ENCODE data around the gene VPREB1.
"Not testable (repeated sequence)": the region's sequence is repeated elsewhere in the genome, so short reads cannot be mapped to it uniquely, and the experiment has no call there.

VPREB1 gene

GRCh38 chr22:22245256-22245909 is 797 bp downstream of the VPREB1 start:
- DNase-seq (ENCODE audit: low read depth in 1 of 2, low spot score in 1 of 2) = no peak

GRCh38 chr22:22245935-22246525 is 1.4 kb downstream of the VPREB1 start:
- no peak for DNase-seq (ENCODE audit: low read depth in 1 of 2, low spot score in 1 of 2)

- DNase-seq (ENCODE audit: low read depth in 1 of 2, low spot score in 1 of 2) = no peak
These were observed 2.1 kb downstream of the VPREB1 start for GRCh38 chr22:22246706-22247105.

- no peak for DNase-seq (ENCODE audit: low read depth in 1 of 2, low spot score in 1 of 2)
These were observed 4.3 kb downstream of the VPREB1 start for GRCh38 chr22:22248878-22249277.

- DNase-seq (ENCODE audit: low read depth in 1 of 2, low spot score in 1 of 2) = not testable (repeated sequence)
These were observed 6.1 kb downstream of the VPREB1 start for GRCh38 chr22:22250651-22251050.

GRCh38 chr22:22256133-22256532 is 11.5 kb downstream of the VPREB1 start:
- not testable (repeated sequence) for DNase-seq (ENCODE audit: low read depth in 1 of 2, low spot score in 1 of 2)

- not testable (repeated sequence) for DNase-seq (ENCODE audit: low read depth in 1 of 2, low spot score in 1 of 2)
These were observed 14.2 kb downstream of the VPREB1 start for GRCh38 chr22:22258597-22259415.

GRCh38 chr22:22260169-22260568 is 15.6 kb downstream of the VPREB1 start:
- not testable (repeated sequence) for DNase-seq (ENCODE audit: low read depth in 1 of 2, low spot score in 1 of 2)

GRCh38 chr22:22260586-22260985 is 16.0 kb downstream of the VPREB1 start:
- DNase-seq (ENCODE audit: low read depth in 1 of 2, low spot score in 1 of 2) = not testable (repeated sequence)

GRCh38 chr22:22262332-22263074 is 17.9 kb downstream of the VPREB1 start:
- DNase-seq (ENCODE audit: low read depth in 1 of 2, low spot score in 1 of 2) = not testable (repeated sequence)

GRCh38 chr22:22263823-22264222 is 19.2 kb downstream of the VPREB1 start:
- not testable (repeated sequence) for DNase-seq (ENCODE audit: low read depth in 1 of 2, low spot score in 1 of 2)

GRCh38 chr22:22270036-22270676 is 25.6 kb downstream of the VPREB1 start:
- not testable (repeated sequence) for DNase-seq (ENCODE audit: low read depth in 1 of 2, low spot score in 1 of 2)

- not testable (repeated sequence) for DNase-seq (ENCODE audit: low read depth in 1 of 2, low spot score in 1 of 2)
These were observed 32.8 kb downstream of the VPREB1 start for GRCh38 chr22:22277423-22277822.

GRCh38 chr22:22284962-22285756 is 40.6 kb downstream of the VPREB1 start:
- DNase-seq (ENCODE audit: low read depth in 1 of 2, low spot score in 1 of 2) = not testable (repeated sequence)

GRCh38 chr22:22286390-22287105 is 42.0 kb downstream of the VPREB1 start:
- DNase-seq (ENCODE audit: low read depth in 1 of 2, low spot score in 1 of 2) = not testable (repeated sequence)

- DNase-seq (ENCODE audit: low read depth in 1 of 2, low spot score in 1 of 2) = not testable (repeated sequence)
These were observed 42.6 kb downstream of the VPREB1 start for GRCh38 chr22:22287106-22287626.

GRCh38 chr22:22289666-22290065 is 45.1 kb downstream of the VPREB1 start:
- DNase-seq (ENCODE audit: low read depth in 1 of 2, low spot score in 1 of 2) = not testable (repeated sequence)

GRCh38 chr22:22291129-22291806 is 46.7 kb downstream of the VPREB1 start:
- DNase-seq (ENCODE audit: low read depth in 1 of 2, low spot score in 1 of 2) = not testable (repeated sequence)
